Left ventricle myocardium inferior (tissue), 1 donor: ENCODE data around the gene CCNB1. TPM values are rescaled to one million over a fixed set of nuclear protein-coding genes. Genes with fewer than 3 reads are reported as not detected.

Source experiments
- DNase-seq: peaks from one replicate; pipeline ENCODE4 v3.0.0-alpha.2; 2020
- H3K27ac ChIP-seq: fragments of 200-600 bp; replicated peaks from 2 replicates; pipeline ENCODE4 v1.8.0; 2021
- H3K27me3 ChIP-seq: fragments of 200-600 bp; 2 replicates; pipeline ENCODE4 v1.8.0; 2021; ENCODE audit warnings: low read depth
- H3K36me3 ChIP-seq: fragments of 200-600 bp; 2 replicates; pipeline ENCODE4 v1.8.0; 2021
- H3K4me1 ChIP-seq: fragments of 200-600 bp; 2 replicates; pipeline ENCODE4 v1.8.0; 2021
- H3K4me3 ChIP-seq: fragments of 200-600 bp; 2 replicates; pipeline ENCODE4 v1.8.0; 2021; ENCODE audit warnings: mild to moderate bottlenecking, moderate library complexity
- H3K9me3 ChIP-seq: fragments of 200-600 bp; replicated peaks from 2 replicates; pipeline ENCODE4 v1.8.0; 2021
- intact Hi-C: fragments of 100-400 bp; cut with micrococcal nuclease; formaldehyde crosslinking; loops from one replicate; pipeline ENCODE4 v1.11.0; 2022
- total RNA-seq: library from RNA; stranded (reverse); fragmentation: NEBNext Ultra II Directional; extraction: Animal tissue kit (Norgen Biotek cat#: 25700); gene quantifications from one replicate; pipeline ENCODE4 v1.2.1, GENCODE V29; 2021
- TF ChIP-seq, protein P1 (sequence below): fragments of 200-600 bp; IDR thresholded peaks from 2 replicates; pipeline ENCODE4 v1.8.0; 2021; ENCODE audit warnings: antibody characterized with exemption, mild to moderate bottlenecking, borderline replicate concordance
- donor health status: DM: no; HTN: yes; CAD: no; lungs with severe emphysema.

Gene CCNB1
- total RNA-seq, 1 donor from 2014 or later: 3.5 TPM

GRCh38 chr5:69225860-69226259 lies 58.9 kb downstream of the CCNB1 start:
- H3K4me1 ChIP-seq: peaks cover 9% of the 10 kb centered on the region
- H3K4me3 ChIP-seq: no peak overlapping the region
- H3K27me3 ChIP-seq: no peaks in the 10 kb centered on the region
- no peaks in the 10 kb centered on the region for H3K9me3 ChIP-seq
- H3K36me3 ChIP-seq: peaks cover 58% of the 10 kb centered on the region
- TF ChIP-seq, protein P1, sequence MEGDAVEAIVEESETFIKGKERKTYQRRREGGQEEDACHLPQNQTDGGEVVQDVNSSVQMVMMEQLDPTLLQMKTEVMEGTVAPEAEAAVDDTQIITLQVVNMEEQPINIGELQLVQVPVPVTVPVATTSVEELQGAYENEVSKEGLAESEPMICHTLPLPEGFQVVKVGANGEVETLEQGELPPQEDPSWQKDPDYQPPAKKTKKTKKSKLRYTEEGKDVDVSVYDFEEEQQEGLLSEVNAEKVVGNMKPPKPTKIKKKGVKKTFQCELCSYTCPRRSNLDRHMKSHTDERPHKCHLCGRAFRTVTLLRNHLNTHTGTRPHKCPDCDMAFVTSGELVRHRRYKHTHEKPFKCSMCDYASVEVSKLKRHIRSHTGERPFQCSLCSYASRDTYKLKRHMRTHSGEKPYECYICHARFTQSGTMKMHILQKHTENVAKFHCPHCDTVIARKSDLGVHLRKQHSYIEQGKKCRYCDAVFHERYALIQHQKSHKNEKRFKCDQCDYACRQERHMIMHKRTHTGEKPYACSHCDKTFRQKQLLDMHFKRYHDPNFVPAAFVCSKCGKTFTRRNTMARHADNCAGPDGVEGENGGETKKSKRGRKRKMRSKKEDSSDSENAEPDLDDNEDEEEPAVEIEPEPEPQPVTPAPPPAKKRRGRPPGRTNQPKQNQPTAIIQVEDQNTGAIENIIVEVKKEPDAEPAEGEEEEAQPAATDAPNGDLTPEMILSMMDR: no peak
- no peak for DNase-seq
- intact Hi-C loops: no loop called here
- H3K27ac ChIP-seq: no peak overlapping the region

Other genes starting within 250 kb of the CCNB1 start
- 31.8 TPM for gene SLC30A5, start 73.1 kb upstream of the CCNB1 start, total RNA-seq
- 3.1 TPM for gene CENPH, start 22.4 kb downstream of the CCNB1 start, total RNA-seq
- 10.5 TPM for gene CDK7, start 67.7 kb downstream of the CCNB1 start, total RNA-seq
- 2.4 TPM for gene CCDC125, start 165.7 kb downstream of the CCNB1 start, total RNA-seq
- 39.4 TPM for gene AK6, start 202.4 kb downstream of the CCNB1 start, total RNA-seq
- gene TAF9, start 202.4 kb downstream of the CCNB1 start, total RNA-seq: 32.2 TPM
- 19.4 TPM for gene RAD17, start 202.7 kb downstream of the CCNB1 start, total RNA-seq
- gene MARVELD2, start 248.0 kb downstream of the CCNB1 start, total RNA-seq: 0.96 TPM